Keratinocyte (primary cell): ENCODE measurements around the gene LDLRAD4.

Experiments used
- EZH2 ChIP-seq: IDR thresholded peaks from one replicate; pipeline ENCODE4 v1.6.1; 2012; ENCODE audit warnings: inconsistent platforms, mild to moderate bottlenecking, low read length, moderate library complexity
- TF ChIP-seq, protein P1 (sequence below), 3 experiments: IDR thresholded peaks in 1 of 3; conservative IDR thresholded peaks in 1 of 3; optimal IDR thresholded peaks in 1 of 3; 2 replicates in 2 of 3; 3 replicates in 1 of 3; pipeline versions ENCODE3 to v1.5.1; 2011; ENCODE audit warnings: low read length in 3 of 3, mild to moderate bottlenecking in 3 of 3, moderate library complexity in 2 of 3, control low read depth in 1 of 3, inconsistent platforms in 1 of 3; ENCODE audit not compliant: insufficient read depth in 2 of 3; ENCODE audit errors: extremely low read depth in 1 of 3

DNA sequence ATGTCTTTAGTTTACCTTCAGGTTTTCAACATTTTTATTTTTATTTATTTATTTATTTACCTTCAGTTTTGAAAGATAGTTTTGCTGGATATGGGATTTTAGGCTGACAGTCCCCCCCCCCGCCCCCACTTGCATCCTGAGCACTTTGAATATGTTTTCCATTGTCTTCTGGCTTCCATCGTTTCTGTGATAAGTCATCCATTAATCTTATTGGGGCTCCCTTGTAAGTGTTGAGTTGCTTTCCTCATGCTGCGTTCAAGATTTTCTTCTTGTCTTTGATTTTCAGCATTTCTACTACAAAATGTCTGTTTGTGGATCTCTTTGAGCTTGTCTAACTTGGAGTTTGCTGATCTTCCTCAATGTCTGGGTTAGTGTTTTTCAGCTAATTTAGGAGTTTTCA lies 19.4 kb upstream of the LDLRAD4 start:
- TF ChIP-seq, protein P1, sequence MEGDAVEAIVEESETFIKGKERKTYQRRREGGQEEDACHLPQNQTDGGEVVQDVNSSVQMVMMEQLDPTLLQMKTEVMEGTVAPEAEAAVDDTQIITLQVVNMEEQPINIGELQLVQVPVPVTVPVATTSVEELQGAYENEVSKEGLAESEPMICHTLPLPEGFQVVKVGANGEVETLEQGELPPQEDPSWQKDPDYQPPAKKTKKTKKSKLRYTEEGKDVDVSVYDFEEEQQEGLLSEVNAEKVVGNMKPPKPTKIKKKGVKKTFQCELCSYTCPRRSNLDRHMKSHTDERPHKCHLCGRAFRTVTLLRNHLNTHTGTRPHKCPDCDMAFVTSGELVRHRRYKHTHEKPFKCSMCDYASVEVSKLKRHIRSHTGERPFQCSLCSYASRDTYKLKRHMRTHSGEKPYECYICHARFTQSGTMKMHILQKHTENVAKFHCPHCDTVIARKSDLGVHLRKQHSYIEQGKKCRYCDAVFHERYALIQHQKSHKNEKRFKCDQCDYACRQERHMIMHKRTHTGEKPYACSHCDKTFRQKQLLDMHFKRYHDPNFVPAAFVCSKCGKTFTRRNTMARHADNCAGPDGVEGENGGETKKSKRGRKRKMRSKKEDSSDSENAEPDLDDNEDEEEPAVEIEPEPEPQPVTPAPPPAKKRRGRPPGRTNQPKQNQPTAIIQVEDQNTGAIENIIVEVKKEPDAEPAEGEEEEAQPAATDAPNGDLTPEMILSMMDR (optimal IDR thresholded peaks at IDR 0.05 in 1 of 3, IDR thresholded peaks at IDR 0.05 in 1 of 3, conservative IDR thresholded peaks at IDR 0.05 in 1 of 3; ENCODE audit: extremely low read depth in 1 of 3, insufficient read depth in 2 of 3, low read length in 3 of 3): no peak
- TF ChIP-seq EZH2: no peak
